ENCODE data around the gene IGHMBP2.

DNA sequence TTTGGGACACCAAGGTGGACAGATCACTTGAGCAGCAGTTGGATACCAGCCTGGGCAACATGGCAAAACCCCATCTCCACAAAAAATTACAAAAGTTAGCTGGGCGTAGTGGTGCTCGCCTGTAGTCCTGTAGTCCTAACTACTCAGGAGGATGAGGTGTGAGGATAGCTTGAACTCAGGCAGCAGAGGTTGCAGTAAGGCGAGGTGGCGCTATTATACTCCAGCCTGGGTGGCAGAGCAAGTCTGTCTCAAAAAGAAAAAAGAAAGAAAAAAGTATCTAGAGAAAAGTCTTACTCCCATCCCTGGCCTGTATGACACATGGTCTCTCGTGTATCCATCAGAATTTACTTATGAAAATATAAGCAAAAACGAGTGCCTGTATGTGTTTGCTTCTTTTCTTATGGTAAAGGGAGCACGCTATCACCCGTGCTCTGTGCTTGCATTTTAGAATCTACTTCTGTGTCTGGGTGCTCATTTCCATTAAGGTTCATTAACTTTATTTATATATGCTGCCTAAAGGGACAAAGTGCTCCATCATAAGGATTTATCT is 46.6 kb upstream of the IGHMBP2 start:
- TF ChIP-seq POLR2A (IDR thresholded peaks at IDR 0.05) (no peak), CTCF (IDR thresholded peaks at IDR 0.05) (no peak)
